HG02623 (cell line): ENCODE results near the gene COMT.
"Not testable (repeated sequence)": the region's sequence is repeated elsewhere in the genome, so short reads cannot be mapped to it uniquely, and the experiment has no call there.

Source experiments
- ATAC-seq: cut with Tn5 transposase; IDR thresholded peaks from one replicate; pipeline ENCODE4 v1.9.1; 2021; ENCODE audit warnings: moderate library complexity; ENCODE audit not compliant: unreplicated experiment

Gene COMT

DNA sequence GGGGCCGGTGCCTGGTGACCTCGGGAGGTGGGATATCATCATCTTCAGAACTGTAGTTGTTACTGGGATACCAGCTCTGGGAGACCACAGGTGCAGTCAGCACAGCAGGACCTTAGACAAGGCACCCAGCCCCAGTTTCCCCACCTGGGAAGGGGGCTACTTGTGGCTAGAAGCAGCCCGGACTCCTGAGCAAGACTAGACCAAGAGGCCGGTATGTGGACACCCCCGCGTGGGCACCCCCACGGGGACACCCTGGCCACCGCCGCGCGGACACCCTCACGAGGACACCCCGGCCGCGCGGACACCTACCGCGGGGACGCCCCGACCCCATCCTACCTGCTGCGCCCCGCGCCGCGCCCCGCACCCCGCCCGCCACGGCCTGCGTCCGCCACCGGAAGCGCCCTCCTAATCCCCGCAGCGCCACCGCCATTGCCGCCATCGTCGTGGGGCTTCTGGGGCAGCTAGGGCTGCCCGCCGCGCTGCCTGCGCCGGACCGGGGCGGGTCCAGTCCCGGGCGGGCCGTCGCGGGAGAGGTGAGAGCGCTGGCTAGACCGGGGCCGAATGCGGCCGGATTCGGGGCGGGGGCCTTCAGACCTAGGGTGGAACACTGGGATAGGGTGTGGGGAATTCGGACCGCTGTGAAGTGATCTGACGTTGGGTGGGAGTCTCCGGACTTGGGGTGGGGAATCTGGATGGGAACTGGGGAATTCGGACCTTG, at the start of gene COMT, which contains the start of gene TXNRD2:
Gene COMT, plus strand, starts transcription at position 408 of the 718 bp plus-strand sequence. CDS start 20,755 bp downstream, outside the sequence.
Gene TXNRD2, minus strand, starts transcription at position 454 of the 718 bp plus-strand sequence. Its CDS starts 15 bp downstream, at position 439.
- ATAC-seq = no peak

DNA sequence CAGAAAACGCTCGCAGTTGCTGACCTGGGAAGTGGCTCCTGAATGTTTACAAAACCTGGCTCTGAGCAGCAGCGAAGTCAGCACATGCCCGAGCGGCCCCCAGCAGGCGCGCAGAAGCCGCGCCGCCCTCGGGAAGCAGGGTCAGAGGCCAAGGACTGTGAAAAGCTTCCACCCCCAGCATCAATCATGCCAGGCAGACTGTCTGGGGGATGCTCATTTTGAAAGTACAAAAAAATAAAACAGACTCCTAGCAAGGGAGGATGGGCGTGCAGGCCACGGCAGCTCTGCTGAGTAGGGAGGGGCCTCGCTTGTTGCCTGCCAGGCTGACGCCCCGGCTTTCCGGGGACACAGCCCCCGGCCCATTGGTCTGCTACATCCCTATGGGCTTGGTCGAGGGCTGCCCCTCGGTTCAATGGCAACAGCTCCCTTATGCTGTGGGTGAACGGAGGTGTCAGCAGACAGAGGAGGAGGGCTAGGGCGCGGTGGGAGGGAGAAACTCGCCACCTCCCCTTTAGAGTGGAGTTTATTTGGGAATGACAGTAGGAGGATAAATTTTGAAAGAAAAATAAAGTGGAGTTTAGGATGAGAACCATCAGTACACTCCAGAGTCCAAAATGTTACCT, 49.2 kb upstream of the COMT start:
- no peak for ATAC-seq

DNA sequence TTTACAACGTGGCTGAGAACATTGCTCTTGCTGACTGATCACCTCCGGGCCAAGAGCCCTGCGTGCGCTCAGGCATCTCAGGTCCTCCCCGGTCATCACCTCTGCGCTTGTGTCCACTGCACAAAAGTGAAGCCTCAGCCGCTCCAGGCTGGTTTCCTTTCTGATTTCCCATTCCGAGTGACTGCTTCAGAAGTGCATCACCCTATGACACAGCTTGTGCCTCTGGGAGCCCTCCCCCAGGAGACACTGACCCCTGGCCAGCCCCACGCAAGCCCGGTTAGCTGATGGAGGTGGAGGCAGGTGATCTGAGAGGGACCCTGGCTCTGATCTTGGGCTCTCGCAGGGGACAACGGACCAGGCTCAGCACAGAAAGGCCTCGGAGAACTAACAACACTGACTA, 48.6 kb upstream of the COMT start:
- no peak for ATAC-seq

DNA sequence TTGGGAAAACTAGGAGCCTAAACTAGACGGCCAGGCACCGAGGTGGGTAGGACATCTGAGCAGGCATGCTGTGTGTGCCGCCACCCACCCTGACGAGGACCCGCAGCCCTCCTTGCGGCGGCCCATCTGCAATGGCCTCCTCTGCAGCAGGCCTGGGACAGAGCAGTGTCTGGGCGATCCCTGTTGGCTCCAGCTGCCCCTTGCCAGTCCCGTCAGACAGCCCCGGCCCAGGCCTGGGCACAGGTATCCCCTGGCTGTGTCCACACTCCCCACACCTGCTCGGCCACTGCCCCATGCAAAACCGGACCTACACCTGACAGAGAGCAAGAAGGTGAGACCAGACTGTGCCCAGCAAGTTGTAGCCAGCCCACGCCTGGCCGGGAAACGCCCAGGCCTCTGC, 48.2 kb upstream of the COMT start:
- no peak for ATAC-seq

DNA sequence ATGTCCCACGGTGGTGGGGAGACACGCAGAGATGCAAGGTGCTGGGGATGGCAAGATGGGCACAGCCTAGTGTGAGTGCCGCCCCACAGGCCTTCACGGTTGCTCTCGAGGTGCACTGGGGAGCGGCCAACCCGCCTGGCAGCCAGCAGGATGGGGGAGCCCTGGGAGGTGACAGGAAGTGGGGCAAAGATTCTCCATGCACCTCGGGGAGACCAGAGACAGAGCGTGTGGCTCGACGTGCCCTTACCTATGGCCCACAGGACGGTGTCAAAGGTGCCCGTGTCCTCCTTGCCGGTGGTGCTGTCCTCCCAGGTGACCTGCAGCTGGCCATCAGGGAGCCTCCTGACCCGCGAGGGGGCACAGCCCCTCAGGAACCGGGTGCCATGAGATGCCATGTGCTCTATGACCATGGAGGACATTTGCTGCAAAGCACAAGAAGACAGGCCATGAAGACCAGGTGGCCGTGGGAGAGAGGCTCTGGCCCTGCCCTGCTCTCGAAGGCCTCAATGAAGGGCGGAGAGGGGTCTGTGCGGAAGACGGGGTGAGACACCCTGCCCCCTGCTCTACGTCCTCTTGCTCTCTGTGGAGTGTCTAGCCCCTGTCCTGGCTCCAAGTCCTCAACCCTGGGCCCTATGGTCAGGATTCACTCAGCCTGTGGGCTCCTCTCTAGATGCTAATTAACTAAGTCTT, 46.3 kb upstream of the COMT start:
- ATAC-seq = no peak

DNA sequence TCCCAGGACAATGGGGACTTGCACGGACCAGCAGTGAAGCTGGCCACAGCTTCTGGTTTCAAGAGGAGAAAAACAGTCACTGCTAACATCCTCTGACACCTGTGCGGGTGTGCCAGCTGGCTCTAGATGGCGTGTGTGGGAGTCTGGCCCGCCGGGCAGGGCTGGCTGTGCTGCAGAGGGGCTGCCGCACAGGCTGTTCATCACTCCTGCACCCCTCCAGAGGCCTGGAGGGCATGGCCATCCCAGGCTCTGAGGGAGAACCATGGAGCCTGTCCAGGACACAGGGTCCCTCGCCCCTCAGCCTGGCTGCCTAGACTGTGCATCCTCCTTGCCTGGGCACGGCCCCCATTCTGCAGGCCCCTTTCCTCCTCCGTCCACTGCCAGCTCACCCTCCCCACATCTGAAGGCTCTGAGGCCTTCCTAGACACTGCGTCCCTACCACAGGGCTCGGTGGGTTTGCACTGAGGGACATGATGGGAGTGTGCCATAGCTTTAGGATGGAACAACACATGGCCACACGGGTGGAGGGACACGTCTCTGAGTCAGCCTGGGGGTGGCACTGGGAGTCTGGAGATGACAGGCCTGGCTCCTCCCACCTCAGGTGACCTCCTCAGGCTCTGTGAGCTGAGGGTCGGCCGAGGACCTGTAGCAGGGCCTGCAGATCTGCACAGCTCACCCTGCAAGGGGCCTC, 44.8 kb upstream of the COMT start:
- no peak for ATAC-seq

DNA sequence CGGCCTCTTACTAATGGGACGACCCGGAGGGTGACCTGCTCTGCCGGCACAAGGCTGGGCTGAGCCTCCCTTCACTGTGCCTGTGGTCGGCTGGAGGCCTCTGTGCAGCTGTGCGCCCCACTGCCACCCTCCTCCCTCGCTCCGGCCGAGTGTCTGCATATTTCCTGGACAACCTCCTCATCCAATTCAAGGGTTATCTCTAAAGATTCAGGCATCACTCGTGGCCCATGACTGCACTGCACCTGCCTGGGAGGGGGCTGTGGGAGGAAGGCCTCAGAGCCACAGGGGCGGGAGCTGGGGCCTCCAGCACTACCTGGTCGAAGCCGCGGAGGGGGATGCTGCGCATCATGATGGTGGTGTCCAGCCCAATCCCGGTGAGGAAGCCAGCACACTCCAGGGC, 43.8 kb upstream of the COMT start:
- ATAC-seq = no peak

DNA sequence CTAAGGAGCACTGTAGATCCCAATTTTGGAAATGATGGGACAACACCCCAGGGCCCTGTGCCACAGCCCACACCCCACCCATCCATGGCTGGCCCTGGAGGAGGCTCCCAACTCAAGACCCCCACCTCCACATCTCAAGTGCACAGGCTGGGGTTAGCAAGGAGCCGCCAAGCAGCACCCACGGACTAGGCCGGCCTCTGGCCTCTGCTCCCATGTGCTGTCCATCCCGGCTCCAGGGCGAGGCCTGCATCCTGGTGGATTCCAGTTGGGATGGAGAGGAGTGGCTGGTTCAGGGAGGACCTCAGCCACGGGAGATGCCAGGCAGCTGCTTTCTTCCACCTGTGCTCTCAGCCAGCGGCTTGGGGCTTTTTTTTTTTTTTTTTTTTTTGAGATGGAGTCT, 43.4 kb upstream of the COMT start:
- ATAC-seq = no peak

DNA sequence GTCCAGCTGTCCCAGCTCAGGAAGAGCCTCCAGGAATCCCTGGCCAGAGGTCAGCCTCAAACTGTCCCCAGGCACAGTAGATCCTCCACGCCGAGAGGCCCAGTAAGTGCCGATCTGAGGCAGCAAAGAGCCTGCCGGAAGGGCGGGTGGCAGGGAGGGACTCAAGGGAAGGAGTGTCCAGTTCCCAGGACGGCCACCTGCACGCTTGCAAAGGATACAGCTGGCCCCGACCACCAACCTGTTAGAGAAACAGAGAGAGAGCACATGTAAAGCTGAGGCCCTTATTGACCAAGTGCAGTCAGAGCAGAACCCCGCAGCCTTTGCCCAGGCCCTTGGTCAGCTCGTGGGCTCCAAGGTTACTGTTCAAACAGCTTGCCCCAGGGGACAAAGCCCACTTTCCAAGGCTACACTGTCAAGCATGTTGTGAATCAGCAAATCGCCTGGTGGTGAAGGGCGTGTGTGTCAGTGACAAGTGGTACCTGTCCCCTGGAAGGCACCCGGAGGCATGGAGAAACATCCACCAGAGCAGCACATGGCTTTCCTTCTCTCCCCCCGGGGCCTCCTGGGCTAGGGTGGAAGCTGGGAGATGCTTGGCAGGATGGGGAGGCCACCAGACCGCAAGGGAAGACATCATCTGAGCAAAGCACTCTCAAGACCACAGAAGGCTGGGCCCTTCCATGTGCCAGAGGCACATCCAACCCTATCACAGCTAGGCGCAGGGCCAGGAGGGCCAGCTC, 42.6 kb upstream of the COMT start:
- ATAC-seq = no peak

DNA sequence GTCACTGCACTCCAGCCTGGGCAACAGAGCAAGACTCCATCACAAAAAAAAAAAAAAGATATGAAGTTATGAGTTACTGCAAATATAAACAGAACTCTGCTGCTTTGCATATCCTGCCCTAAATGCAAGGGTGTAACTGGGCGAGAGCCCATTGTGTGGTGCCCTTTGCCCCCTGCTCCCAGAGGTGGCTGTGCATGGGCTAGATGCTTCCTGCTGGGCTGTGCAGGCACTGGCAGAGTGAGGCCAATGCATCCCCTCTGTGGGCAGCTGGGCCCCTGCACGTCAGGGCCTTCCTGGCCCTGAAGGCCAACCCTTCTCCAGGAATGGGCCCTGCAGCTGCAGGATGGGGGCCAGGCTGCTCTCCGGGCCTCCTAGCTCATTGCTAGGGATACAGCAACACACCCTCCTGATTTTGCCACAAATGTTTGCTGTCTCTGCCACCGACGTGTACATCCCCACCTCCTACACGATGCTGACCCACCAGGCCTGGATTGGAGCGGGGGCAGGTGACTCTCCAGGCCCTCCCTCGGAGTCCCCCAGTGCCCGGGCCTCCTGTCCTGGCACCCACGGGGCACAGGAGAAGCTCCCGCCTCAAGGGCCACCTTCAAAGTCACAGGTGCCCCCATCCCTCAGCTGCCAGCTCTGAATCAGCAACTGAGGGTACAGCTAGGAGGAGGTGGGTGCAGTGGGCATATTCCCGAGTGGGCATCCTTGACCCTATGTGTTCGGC, 40.7 kb upstream of the COMT start:
- ATAC-seq = no peak

DNA sequence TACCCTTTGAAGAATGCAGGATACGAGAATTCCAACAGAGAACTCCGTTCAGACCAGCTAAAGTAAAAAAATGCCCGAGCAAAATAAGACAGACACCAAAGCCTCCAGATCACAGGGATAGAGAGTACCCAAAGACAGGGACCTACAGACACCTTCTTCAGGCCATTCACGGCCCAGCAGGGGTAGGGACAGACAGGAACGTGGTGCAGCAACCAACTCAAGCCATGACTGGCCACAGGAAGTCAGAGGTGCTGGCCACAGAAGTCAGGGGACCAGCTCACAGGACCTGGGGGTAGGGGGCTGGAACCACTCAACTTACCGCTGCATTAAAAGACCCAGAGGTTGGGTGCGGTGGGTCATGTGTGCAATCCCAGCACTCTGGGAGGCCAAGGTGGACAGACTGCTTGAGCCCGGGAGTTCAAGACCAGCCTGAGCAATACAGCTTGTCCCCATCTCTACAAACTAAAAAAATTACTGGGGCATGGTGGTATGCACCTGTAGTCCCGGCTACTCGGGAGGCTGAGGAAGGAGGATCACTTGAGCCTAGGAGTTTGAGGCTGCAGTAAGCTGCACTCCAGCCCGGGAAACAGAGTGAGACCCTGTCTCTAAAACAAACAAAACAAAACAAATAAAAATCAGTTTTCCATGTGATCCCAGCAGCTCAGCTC, 39.9 kb upstream of the COMT start:
- no peak for ATAC-seq

DNA sequence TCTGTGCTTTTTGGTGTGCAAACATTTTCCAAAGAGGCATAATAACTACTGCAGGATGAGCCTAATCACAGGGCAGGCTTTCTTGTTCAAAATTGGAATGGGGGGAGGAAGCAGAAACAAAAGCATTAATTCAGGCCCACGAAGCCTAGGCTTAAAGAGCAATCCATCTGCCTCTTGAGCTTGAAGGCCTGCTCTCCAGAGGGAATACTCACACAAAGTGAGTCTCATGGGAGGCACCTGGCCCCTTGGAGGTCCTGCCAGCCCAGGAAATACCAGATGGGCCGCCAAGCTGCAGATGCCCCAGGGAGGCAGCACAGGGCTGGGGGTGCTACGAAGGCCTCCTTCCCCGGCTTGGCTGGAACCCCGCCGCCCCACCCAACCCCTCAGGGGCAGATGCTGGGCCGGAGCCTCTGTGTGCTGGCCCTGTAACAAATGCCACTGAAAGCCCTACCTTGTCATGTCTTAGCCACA, 39.3 kb upstream of the COMT start:
- ATAC-seq = no peak

DNA sequence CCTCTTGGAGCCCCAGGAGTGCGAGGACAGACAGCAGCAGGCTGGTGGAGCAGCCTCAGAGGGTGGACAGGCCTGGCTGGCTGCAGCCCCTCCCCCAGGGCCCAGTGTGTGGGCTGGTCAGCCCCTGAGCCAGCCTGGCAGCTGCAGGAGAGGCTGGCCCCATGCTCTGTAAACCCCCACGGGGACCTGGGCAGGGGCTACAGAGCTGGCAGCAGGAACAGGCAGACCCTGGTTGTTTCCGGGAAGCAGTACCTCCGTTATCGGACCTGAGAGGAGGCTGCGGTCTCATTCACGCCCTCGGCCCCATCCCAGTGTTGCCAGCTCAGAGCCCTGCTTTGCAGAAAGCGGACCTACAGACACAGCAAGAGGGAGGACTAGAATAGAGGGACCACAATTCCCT, 38.5 kb upstream of the COMT start:
- ATAC-seq = no peak

DNA sequence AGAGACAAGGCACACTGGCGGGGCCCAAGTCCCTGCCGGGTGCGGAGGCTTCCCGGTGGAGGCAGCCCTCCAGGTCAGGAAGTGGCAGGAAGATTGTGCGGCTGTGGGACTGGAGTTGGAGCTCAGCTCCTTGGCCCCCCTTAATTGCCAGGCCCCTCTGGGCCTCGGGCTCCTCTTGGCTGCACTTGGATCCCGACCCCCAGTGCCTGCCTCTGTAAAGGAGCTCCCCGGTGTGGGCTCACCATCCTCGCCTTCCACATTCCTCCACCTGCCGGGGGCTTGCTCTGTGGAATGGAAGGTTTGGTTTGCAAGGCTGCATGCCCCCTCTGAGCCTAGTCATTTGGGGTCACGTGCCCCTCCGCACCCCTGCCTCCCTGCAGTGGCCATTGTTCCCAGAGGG, 38.1 kb upstream of the COMT start:
- ATAC-seq = no peak

DNA sequence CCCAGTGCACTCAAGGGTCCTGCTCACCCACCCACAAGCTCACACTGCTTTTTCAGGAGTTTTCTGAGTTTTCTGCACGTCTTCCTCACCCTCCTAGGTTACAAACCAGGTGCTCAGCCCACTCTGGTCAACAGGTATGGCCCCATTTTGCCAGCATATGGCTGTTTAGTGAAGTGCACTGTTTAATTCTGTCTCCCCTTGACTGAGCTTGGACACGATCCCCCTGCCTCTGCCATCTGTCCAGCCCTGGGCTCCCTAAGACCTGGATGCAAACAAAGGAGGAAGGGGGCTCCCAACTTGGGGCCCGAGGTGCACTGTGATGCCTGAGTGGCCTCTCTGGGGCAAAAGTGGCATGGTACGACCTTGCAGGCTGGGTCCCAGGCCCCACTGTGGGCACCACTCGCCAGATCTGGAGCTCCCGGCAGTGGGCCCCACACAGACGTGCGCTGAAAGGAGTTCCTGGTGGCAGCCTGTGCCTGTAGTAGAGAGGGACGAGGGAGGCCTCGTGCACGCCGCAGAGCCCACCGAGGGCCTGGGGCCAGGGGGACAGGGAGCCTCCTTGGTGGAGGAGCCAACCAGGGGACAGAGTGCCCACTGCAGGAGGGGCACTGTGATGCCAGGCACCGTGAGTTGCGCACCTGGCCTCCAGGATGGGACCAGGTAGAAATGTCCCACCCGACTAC, 37.3 kb upstream of the COMT start:
- no peak for ATAC-seq

DNA sequence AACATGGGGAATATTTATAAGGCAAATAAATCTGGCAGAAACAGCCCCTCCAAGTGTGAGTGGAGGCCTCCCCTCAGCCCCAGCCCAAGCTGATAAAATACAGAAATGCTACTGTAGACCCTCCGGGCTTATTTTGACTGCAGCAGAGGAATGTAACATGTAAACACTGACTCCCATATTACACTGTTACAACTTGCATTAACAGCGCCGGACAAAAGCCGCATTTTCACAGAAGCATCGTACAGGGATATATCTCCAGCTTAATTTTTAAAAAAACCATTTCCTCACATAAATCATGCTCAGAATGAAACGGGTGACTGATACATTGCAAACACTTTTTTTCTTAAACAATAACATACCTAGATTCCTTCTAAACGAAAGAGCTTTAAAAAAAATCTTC, 36.6 kb upstream of the COMT start:
- ATAC-seq = no peak

DNA sequence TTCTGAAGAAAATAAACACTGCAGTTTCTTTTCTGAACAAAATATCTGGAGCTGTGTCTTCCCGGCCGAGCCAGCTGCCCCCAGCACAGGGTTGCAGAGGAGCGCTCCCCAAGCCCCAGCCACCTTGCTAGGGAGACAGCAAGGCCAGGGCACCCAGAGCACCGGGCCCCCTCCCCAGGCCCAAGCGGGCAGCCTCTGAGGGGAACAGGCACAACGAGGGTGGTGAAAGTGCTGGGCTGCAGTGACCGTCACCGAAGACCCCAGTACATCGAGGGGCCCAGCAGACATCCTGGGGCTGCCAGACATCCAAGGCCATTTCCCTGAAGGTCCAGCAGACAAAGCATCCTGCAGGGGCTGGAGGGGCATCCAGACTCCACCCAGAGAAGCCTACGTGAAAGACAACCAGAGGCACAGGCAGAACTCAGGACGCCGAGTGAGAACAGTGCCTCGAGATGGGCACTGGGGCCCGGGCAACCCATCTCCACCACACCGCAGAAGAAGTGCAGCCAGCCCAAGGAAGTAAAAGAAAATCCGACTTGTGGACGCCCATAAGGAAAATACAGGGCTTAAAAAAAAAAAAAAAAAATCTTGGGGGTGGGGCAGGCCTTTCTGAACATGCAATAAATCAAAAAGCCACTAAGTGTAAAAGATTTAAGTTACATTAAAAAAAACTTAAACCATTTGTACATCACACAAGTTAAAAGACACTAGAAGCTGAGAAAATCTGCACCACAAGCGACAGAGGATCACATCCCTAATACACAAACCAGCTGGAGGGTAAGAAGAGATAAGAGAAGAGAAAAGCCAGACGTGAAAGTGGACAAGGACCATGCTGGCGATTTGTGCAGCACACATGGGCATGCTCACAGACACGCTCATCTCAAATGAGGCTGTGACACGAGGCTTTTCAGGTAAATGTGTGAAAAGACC, 36.0 kb upstream of the COMT start:
- ATAC-seq = no peak

DNA sequence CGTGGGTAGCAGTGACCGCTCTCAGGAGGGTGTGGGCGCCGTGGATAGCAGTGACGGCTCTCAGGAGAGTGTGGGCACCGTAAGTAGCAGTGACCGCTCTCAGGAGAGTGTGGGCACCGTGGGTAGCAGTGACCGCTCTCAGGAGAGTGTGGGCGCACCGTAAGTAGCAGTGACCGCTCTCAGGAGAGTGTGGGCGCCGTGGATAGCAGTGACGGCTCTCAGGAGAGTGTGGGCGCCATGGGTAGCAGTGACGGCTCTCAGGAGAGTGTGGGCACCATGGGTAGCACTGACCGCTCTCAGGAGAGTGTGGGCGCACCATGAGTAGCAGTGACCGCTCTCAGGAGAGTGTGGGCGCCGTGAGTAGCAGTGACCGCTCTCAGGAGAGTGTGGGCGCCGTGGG, 34.7 kb upstream of the COMT start:
- not testable (repeated sequence) for ATAC-seq
